BE2C (cell line): Measurements from ENCODE around the gene BMPER.

ENCODE experiments used
- DNase-seq: peaks from one replicate; pipeline ENCODE4 v3.0.0-alpha.2; 2020
- H3K27me3 ChIP-seq: fragments of 250-450 bp; sonication (Bioruptor Pico); 2 replicates; pipeline ENCODE4 v1.5.1; 2020; ENCODE audit warnings: mild to moderate bottlenecking
- H3K36me3 ChIP-seq: fragments of 250-450 bp; sonication (Bioruptor Pico); 2 replicates; pipeline ENCODE4 v1.5.1; 2020; ENCODE audit warnings: mild to moderate bottlenecking
- H3K4me1 ChIP-seq: fragments of 250-450 bp; sonication (Bioruptor Pico); 2 replicates; pipeline ENCODE4 v1.5.1; 2020
- H3K4me3 ChIP-seq: 2 replicates; pipeline ENCODE4 v1.5.1; 2011; ENCODE audit warnings: low read depth, low read length
- H3K9me3 ChIP-seq: fragments of 250-450 bp; sonication (Bioruptor Pico); 2 replicates; pipeline ENCODE4 v1.5.1; 2020
- CTCF ChIP-seq: IDR thresholded peaks from 2 replicates; pipeline ENCODE4 v1.5.1; 2012; ENCODE audit warnings: mild to moderate bottlenecking, low read depth, low read length

The BMPER gene

GRCh38 chr7:34190299-34190698 is 285.0 kb downstream of the BMPER start:
- TF ChIP-seq CTCF = no peak

GRCh38 chr7:34191162-34191561 is 285.8 kb downstream of the BMPER start:
- Histone ChIP-seq H3K4me3 (no peak overlapping the region), H3K4me1 (no peaks in the 10 kb centered on the region), H3K9me3 (no peaks in the 10 kb centered on the region; the same call in 1 of the 2 replicates), H3K36me3 (no peaks in the 10 kb centered on the region), H3K27me3 (no peaks in the 10 kb centered on the region)
- no peak for TF ChIP-seq CTCF
- DNase-seq = no peak

More at GRCh38 chr7:34190299-34190698, 285.0 kb downstream of the BMPER start:
- no peak for DNase-seq
- Histone ChIP-seq H3K27me3 (no peaks in the 10 kb centered on the region), H3K9me3 (no peaks in the 10 kb centered on the region; the same call in 1 of the 2 replicates), H3K4me1 (no peaks in the 10 kb centered on the region), H3K4me3 (no peak overlapping the region), H3K36me3 (no peaks in the 10 kb centered on the region)

GRCh38 chr7:34191771-34192479 is 286.6 kb downstream of the BMPER start:
- no peak for DNase-seq
- no peaks in the 10 kb centered on the region for H3K4me1 ChIP-seq
- H3K9me3 ChIP-seq = no peaks in the 10 kb centered on the region; the same call in 1 of the 2 replicates
- H3K27me3 ChIP-seq = no peaks in the 10 kb centered on the region
- no peaks in the 10 kb centered on the region for H3K36me3 ChIP-seq
- TF ChIP-seq CTCF = no peak
- H3K4me3 ChIP-seq = no peak overlapping the region

GRCh38 chr7:34192906-34193305 is 287.6 kb downstream of the BMPER start:
- H3K27me3 ChIP-seq = no peaks in the 10 kb centered on the region
- H3K4me1 ChIP-seq = no peaks in the 10 kb centered on the region
- TF ChIP-seq CTCF = no peak
- no peaks in the 10 kb centered on the region for H3K36me3 ChIP-seq
- no peak for DNase-seq
- H3K9me3 ChIP-seq = no peaks in the 10 kb centered on the region; the same call in 1 of the 2 replicates
- no peak overlapping the region for H3K4me3 ChIP-seq

GRCh38 chr7:34198231-34198641 is 292.9 kb downstream of the BMPER start:
- no peak overlapping the region for H3K4me3 ChIP-seq
- no peaks in the 10 kb centered on the region for H3K4me1 ChIP-seq
- H3K9me3 ChIP-seq = no peaks in the 10 kb centered on the region
- no peaks in the 10 kb centered on the region for H3K36me3 ChIP-seq
- no peak for DNase-seq
- no peak for TF ChIP-seq CTCF
- H3K27me3 ChIP-seq = no peaks in the 10 kb centered on the region
